K562 (cell line): Measurements from ENCODE around the gene PSORS1C1. TPM values are rescaled to one million over a fixed set of nuclear protein-coding genes. Genes with fewer than 3 reads are reported as not detected.

Experiments used
- ATF7 ChIP-seq: fragments of 450-650 bp; IDR thresholded peaks from 2 replicates; pipeline ENCODE4 v1.7.1; 2014; ENCODE audit warnings: mild to moderate bottlenecking, moderate library complexity
- CHCHD3 ChIP-seq: fragments of 250-450 bp; sonication (Bioruptor Pico); IDR thresholded peaks from 2 replicates; pipeline ENCODE4 v2.1.2; 2022; ENCODE audit warnings: mild to moderate bottlenecking
- GTF2A2 ChIP-seq: IDR thresholded peaks from 2 replicates; pipeline ENCODE4 v1.6.1; 2016; ENCODE audit warnings: mild to moderate bottlenecking, missing genetic modification characterization, missing compliant biosample characterization
- HDGF ChIP-seq: fragments of 450-650 bp; IDR thresholded peaks from 2 replicates; pipeline ENCODE4 v1.6.1; 2016
- ILK ChIP-seq: fragments of 450-650 bp; IDR thresholded peaks from 2 replicates; pipeline ENCODE4 v1.6.1; 2016; ENCODE audit warnings: missing genetic modification characterization, low read depth, mild to moderate bottlenecking, missing compliant biosample characterization, moderate library complexity, borderline replicate concordance
- PHF21A ChIP-seq: fragments of 450-650 bp; IDR thresholded peaks from 2 replicates; pipeline ENCODE4 v1.6.1; 2017; ENCODE audit warnings: low read depth, borderline replicate concordance
- ZNF830 ChIP-seq: fragments of 250-450 bp; sonication (Bioruptor Pico); IDR thresholded peaks from 2 replicates; pipeline ENCODE4 v1.5.0; 2021; ENCODE audit warnings: mild to moderate bottlenecking
- polyA plus RNA-seq, 8 experiments: library from polyadenylated mRNA; depleted of rRNA in 4 of 8; stranded (reverse) in 5 of 8; unstranded in 3 of 8; fragments of >200 nt; fragmentation: Nextera tagmentation in 2 of 8; fragmentation: Illumina TruSeq in 1 of 8; extraction: Ambion mirVana in 2 of 8; extraction: Trizol in 1 of 8; gene quantifications; 2 replicates each; pipeline versions ENCODE4 v1.2.1 to v1.2.3, GENCODE V29; 2011 to 2014; ENCODE audit warnings: inconsistent platforms in 1 of 8, missing spikeins in 1 of 8
- total RNA-seq, 7 experiments: library from RNA; depleted of rRNA in 6 of 7; stranded (reverse); fragments of >200 nt in 6 of 7; fragmentation: Illumina TruSeq in 2 of 7; extraction: Trizol in 2 of 7; gene quantifications; 2 replicates each; pipeline versions ENCODE4 v1.2.1 to v1.2.3, GENCODE V29; 2011 to 2021; ENCODE audit warnings: low replicate concordance in 1 of 7
- TF ChIP-seq, protein P1 (sequence below): sonication (generic); formaldehyde crosslinking; IDR thresholded peaks from 2 replicates; pipeline ENCODE4 v1.8.0; 2023; ENCODE audit warnings: mild to moderate bottlenecking, missing genetic modification reagents
- TF ChIP-seq, protein P2 (sequence below): sonication (generic); formaldehyde crosslinking; IDR thresholded peaks from 2 replicates; pipeline ENCODE4 v1.8.1; 2022; ENCODE audit warnings: missing genetic modification reagents
- TF ChIP-seq, protein P3 (sequence below), 2 experiments: fragments of 450-650 bp; conservative IDR thresholded peaks; 2 replicates each; pipeline ENCODE4 v1.6.1; 2017; ENCODE audit warnings: mild to moderate bottlenecking in 2 of 2, moderate library complexity in 2 of 2
- TF ChIP-seq, protein P4 (sequence below), 3 experiments: fragments of 200-800 bp in 1 of 3; sonication (Bioruptor generic) in 1 of 3; sonication (generic) in 1 of 3; formaldehyde crosslinking in 1 of 3; IDR thresholded peaks; 2 replicates each; pipeline versions ENCODE4 v1.6.1 to v1.8.0; 2016 to 2022; ENCODE audit warnings: mild to moderate bottlenecking in 2 of 3, missing compliant biosample characterization in 2 of 3, missing genetic modification characterization in 2 of 3, missing genetic modification reagents in 1 of 3
- TF ChIP-seq, protein P5 (sequence below): fragments of 450-650 bp; IDR thresholded peaks from 2 replicates; pipeline ENCODE4 v1.6.1; 2017; ENCODE audit warnings: antibody characterized with exemption, mild to moderate bottlenecking
- TF ChIP-seq, protein P6 (sequence below): fragments of 450-650 bp; formaldehyde crosslinking; IDR thresholded peaks from 2 replicates; pipeline ENCODE4 v1.4.0; 2020; ENCODE audit warnings: mild to moderate bottlenecking, moderate library complexity

Gene PSORS1C1
- total and polyA plus RNA-seq, 9 of the 15 experiments (the other 6 are each of a cell fraction or from before 2014, with no cell fraction given): 0.11 TPM; not detected in 8

DNA sequence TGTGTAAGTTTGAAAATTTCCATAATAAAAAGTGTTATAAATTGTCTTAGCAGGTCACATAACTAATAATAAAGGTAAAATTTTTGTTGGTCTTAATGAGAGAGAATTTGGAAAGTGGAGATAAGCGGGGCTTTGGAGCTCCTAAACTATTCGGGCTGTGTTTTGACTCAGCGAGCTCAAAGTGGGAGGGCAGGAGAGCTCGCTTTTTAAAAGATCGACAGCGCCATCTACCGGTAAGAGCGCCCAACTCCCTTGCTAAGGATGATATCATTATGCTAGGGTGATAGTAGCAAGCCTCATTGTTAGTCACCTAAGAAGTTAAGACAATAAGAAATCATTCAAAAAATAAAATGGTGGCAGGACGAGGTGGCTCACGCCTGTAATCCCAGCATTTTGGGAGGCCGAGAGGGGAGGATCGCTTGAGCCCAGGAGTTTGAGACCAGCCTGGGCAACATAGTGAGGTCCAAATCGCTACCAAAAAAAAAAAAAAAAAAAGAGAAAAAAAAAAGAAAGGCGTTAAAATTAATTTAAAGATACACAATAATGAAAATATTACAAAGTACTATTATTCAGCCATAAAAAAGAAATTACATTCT lies 27.0 kb upstream of the PSORS1C1 start (continued):
- TF ChIP-seq, protein P1, sequence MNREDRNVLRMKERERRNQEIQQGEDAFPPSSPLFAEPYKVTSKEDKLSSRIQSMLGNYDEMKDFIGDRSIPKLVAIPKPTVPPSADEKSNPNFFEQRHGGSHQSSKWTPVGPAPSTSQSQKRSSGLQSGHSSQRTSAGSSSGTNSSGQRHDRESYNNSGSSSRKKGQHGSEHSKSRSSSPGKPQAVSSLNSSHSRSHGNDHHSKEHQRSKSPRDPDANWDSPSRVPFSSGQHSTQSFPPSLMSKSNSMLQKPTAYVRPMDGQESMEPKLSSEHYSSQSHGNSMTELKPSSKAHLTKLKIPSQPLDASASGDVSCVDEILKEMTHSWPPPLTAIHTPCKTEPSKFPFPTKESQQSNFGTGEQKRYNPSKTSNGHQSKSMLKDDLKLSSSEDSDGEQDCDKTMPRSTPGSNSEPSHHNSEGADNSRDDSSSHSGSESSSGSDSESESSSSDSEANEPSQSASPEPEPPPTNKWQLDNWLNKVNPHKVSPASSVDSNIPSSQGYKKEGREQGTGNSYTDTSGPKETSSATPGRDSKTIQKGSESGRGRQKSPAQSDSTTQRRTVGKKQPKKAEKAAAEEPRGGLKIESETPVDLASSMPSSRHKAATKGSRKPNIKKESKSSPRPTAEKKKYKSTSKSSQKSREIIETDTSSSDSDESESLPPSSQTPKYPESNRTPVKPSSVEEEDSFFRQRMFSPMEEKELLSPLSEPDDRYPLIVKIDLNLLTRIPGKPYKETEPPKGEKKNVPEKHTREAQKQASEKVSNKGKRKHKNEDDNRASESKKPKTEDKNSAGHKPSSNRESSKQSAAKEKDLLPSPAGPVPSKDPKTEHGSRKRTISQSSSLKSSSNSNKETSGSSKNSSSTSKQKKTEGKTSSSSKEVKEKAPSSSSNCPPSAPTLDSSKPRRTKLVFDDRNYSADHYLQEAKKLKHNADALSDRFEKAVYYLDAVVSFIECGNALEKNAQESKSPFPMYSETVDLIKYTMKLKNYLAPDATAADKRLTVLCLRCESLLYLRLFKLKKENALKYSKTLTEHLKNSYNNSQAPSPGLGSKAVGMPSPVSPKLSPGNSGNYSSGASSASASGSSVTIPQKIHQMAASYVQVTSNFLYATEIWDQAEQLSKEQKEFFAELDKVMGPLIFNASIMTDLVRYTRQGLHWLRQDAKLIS: no peak
- no peak for TF ChIP-seq HDGF
- TF ChIP-seq ZNF830 (CRISPR knock-in tag): no peak
- TF ChIP-seq, protein P2, sequence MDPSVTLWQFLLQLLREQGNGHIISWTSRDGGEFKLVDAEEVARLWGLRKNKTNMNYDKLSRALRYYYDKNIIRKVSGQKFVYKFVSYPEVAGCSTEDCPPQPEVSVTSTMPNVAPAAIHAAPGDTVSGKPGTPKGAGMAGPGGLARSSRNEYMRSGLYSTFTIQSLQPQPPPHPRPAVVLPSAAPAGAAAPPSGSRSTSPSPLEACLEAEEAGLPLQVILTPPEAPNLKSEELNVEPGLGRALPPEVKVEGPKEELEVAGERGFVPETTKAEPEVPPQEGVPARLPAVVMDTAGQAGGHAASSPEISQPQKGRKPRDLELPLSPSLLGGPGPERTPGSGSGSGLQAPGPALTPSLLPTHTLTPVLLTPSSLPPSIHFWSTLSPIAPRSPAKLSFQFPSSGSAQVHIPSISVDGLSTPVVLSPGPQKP (CRISPR knock-in tag): no peak
- TF ChIP-seq, protein P3, sequence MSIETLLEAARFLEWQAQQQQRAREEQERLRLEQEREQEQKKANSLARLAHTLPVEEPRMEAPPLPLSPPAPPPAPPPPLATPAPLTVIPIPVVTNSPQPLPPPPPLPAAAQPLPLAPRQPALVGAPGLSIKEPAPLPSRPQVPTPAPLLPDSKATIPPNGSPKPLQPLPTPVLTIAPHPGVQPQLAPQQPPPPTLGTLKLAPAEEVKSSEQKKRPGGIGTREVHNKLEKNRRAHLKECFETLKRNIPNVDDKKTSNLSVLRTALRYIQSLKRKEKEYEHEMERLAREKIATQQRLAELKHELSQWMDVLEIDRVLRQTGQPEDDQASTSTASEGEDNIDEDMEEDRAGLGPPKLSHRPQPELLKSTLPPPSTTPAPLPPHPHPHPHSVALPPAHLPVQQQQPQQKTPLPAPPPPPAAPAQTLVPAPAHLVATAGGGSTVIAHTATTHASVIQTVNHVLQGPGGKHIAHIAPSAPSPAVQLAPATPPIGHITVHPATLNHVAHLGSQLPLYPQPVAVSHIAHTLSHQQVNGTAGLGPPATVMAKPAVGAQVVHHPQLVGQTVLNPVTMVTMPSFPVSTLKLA (conservative IDR thresholded peaks at IDR 0.05): no peak
- TF ChIP-seq CHCHD3 (CRISPR knock-in tag): no peak
- TF ChIP-seq, protein P4, sequence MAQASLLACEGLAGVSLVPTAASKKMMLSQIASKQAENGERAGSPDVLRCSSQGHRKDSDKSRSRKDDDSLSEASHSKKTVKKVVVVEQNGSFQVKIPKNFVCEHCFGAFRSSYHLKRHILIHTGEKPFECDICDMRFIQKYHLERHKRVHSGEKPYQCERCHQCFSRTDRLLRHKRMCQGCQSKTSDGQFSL (CRISPR knock-in tag; IDR thresholded peaks at IDR 0.05): no peak
- TF ChIP-seq, protein P4 (tag; IDR thresholded peaks at IDR 0.05): peak in 1 of 2 experiments; percentile 29; a peak in 1 of 4 replicates
- no peak for TF ChIP-seq ILK (tag)
- TF ChIP-seq GTF2A2 (tag): no peak
- TF ChIP-seq, protein P5, sequence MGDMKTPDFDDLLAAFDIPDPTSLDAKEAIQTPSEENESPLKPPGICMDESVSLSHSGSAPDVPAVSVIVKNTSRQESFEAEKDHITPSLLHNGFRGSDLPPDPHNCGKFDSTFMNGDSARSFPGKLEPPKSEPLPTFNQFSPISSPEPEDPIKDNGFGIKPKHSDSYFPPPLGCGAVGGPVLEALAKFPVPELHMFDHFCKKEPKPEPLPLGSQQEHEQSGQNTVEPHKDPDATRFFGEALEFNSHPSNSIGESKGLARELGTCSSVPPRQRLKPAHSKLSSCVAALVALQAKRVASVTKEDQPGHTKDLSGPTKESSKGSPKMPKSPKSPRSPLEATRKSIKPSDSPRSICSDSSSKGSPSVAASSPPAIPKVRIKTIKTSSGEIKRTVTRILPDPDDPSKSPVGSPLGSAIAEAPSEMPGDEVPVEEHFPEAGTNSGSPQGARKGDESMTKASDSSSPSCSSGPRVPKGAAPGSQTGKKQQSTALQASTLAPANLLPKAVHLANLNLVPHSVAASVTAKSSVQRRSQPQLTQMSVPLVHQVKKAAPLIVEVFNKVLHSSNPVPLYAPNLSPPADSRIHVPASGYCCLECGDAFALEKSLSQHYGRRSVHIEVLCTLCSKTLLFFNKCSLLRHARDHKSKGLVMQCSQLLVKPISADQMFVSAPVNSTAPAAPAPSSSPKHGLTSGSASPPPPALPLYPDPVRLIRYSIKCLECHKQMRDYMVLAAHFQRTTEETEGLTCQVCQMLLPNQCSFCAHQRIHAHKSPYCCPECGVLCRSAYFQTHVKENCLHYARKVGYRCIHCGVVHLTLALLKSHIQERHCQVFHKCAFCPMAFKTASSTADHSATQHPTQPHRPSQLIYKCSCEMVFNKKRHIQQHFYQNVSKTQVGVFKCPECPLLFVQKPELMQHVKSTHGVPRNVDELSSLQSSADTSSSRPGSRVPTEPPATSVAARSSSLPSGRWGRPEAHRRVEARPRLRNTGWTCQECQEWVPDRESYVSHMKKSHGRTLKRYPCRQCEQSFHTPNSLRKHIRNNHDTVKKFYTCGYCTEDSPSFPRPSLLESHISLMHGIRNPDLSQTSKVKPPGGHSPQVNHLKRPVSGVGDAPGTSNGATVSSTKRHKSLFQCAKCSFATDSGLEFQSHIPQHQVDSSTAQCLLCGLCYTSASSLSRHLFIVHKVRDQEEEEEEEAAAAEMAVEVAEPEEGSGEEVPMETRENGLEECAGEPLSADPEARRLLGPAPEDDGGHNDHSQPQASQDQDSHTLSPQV: no peak
- TF ChIP-seq ATF7: peak; percentile 47; the same call in 1 of the 2 replicates
- no peak for TF ChIP-seq PHF21A
- TF ChIP-seq, protein P6, sequence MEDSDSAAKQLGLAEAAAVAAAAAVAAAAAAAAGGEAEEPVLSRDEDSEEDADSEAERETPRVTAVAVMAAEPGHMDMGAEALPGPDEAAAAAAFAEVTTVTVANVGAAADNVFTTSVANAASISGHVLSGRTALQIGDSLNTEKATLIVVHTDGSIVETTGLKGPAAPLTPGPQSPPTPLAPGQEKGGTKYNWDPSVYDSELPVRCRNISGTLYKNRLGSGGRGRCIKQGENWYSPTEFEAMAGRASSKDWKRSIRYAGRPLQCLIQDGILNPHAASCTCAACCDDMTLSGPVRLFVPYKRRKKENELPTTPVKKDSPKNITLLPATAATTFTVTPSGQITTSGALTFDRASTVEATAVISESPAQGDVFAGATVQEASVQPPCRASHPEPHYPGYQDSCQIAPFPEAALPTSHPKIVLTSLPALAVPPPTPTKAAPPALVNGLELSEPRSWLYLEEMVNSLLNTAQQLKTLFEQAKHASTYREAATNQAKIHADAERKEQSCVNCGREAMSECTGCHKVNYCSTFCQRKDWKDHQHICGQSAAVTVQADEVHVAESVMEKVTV (CRISPR knock-in tag): peak; percentile 81
